Dendritic cell treated with granulocyte-macrophage colony-stimulating factor and Interleukin-4, amounts not matched to agents 40 ng/mL and 50 ng/mL, for 4 days (primary cell): ENCODE data around the gene PGA3.
"Not testable (repeated sequence)": the region's sequence is repeated elsewhere in the genome, so short reads cannot be mapped to it uniquely, and the experiment has no call there.

ENCODE experiments used
- H3K27ac Mint-ChIP-seq: one replicate; pipeline ENCODE4 v1.8.0; 2022; ENCODE audit warnings: mild to moderate bottlenecking, mixed read lengths
- H3K27me3 Mint-ChIP-seq: one replicate; pipeline ENCODE4 v1.8.0; 2022; ENCODE audit warnings: mild to moderate bottlenecking, mixed read lengths
- H3K36me3 Mint-ChIP-seq: one replicate; pipeline ENCODE4 v1.8.0; 2022; ENCODE audit warnings: low read depth, mixed read lengths
- H3K4me1 Mint-ChIP-seq: one replicate; pipeline ENCODE4 v1.8.0; 2022; ENCODE audit warnings: low read depth, mixed read lengths
- H3K4me3 Mint-ChIP-seq: one replicate; pipeline ENCODE4 v1.8.0; 2022; ENCODE audit warnings: mild to moderate bottlenecking, moderate library complexity, mixed read lengths
- H3K9me3 Mint-ChIP-seq: one replicate; pipeline ENCODE4 v1.8.0; 2022; ENCODE audit warnings: mixed read lengths
- intact Hi-C: fragments of 100-400 bp; cut with micrococcal nuclease; formaldehyde crosslinking; loops from one replicate; pipeline ENCODE4 v1.15.0; 2022

The PGA3 gene

GRCh38 chr11:61202950-61203746 is at the start of gene PGA3:
Gene PGA3, plus strand, starts transcription at chr11:61203515. Its CDS starts 50 bp downstream, at chr11:61203565.
- peak within 1 kb of the TSS; percentile 47 for H3K27ac Mint-ChIP-seq
- peaks cover 25% of the 10 kb centered on the region for H3K4me1 Mint-ChIP-seq
- H3K27me3 Mint-ChIP-seq, result peaks cover 10% of the 10 kb centered on the region
- H3K36me3 Mint-ChIP-seq, H3K9me3 Mint-ChIP-seq, intact Hi-C loops: not testable (repeated sequence)
- H3K4me3 Mint-ChIP-seq, result peak within 1 kb of the TSS; percentile 49

DNA sequence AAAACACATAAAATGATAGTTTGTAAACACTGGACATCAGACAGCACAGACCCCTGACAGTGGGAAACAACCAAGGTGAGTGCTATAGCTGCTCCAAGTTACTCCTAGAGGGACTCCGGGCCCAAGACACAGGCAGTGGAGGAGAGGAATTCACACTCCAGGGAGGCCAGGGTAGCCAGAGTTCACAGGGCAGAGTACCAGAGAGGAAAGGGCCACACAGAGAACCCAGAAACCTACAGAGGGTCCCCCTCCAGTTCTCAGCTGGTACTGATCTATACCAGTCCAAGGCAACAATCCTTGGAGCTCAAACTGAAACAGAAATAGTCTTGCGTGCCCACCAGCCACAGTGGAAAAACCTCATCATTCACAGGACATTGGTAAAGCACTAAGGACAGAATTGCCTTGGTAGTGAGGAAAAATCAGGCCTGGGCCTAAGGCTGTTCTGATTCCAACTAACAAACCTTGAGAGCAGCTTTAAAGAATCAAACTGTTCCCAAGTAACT is 49.7 kb upstream of the PGA3 start:
- H3K9me3 Mint-ChIP-seq, result peaks cover 20% of the 10 kb centered on the region
- peak overlapping the region; percentile 38 for H3K27ac Mint-ChIP-seq
- no peak overlapping the region for H3K4me3 Mint-ChIP-seq
- H3K27me3 Mint-ChIP-seq, result no peaks in the 10 kb centered on the region
- intact Hi-C loops, result no loop called here
- peaks cover 82% of the 10 kb centered on the region for H3K4me1 Mint-ChIP-seq
- peaks cover 52% of the 10 kb centered on the region for H3K36me3 Mint-ChIP-seq

- no peak overlapping the region for H3K4me3 Mint-ChIP-seq
- H3K4me1 Mint-ChIP-seq, result peaks cover 81% of the 10 kb centered on the region
- no peak overlapping the region for H3K27ac Mint-ChIP-seq
- no peaks in the 10 kb centered on the region for H3K27me3 Mint-ChIP-seq
- H3K9me3 Mint-ChIP-seq, result peaks cover 20% of the 10 kb centered on the region
- intact Hi-C loops, result no loop called here
- H3K36me3 Mint-ChIP-seq, result peaks cover 51% of the 10 kb centered on the region
These were observed 48.8 kb upstream of the PGA3 start for GRCh38 chr11:61154528-61154927.

DNA sequence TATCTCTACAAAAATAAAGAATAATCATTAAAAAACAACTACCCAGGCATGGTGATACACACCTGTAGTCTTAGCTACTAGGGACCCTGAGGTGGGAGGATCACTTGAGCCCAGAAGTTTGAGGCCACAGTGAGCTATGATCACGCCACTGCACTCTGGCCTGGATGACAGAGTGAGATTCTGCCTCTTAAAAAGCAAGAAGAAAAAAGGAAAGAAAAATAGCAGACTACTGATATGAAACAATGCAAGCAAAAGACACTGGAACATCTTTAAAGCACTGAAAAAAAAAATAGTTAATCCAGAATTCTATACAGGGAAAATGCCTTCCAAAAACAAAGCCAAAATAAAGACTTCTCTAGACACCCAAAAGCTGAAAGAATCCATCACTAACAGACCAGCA is 48.0 kb upstream of the PGA3 start:
- no peaks in the 10 kb centered on the region for H3K27me3 Mint-ChIP-seq
- H3K27ac Mint-ChIP-seq, result no peak overlapping the region
- H3K4me3 Mint-ChIP-seq, result no peak overlapping the region
- H3K4me1 Mint-ChIP-seq, result peaks cover 79% of the 10 kb centered on the region
- peaks cover 20% of the 10 kb centered on the region for H3K9me3 Mint-ChIP-seq
- H3K36me3 Mint-ChIP-seq, result peaks cover 51% of the 10 kb centered on the region
- intact Hi-C loops, result no loop called here

DNA sequence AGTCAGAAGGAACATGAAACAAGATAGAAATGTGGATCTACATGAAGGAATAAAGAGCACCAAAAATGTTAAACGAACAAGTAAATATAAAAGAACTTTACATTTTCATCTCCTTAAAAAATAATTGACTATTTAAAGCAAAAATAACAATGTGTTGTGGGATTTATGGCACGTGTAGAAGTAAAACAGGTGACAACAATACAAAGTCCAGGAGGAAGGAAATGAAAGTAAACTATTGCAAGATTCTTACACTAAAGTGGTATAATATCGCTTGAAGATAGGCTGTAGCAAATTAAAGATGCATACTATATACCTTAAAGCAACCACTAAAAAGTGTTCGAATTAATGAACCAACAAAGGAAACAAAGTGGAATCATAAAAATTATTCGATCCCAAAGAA is 47.6 kb upstream of the PGA3 start:
- intact Hi-C loops, result no loop called here
- Mint-ChIP-seq H3K36me3 (peaks cover 51% of the 10 kb centered on the region), H3K27me3 (no peaks in the 10 kb centered on the region), H3K9me3 (peaks cover 20% of the 10 kb centered on the region), H3K27ac (no peak overlapping the region), H3K4me3 (no peak overlapping the region), H3K4me1 (peaks cover 79% of the 10 kb centered on the region)

GRCh38 chr11:61157743-61158142 is 45.6 kb upstream of the PGA3 start:
- H3K36me3 Mint-ChIP-seq, result peaks cover 53% of the 10 kb centered on the region
- H3K27ac Mint-ChIP-seq, result no peak overlapping the region
- no peak overlapping the region for H3K4me3 Mint-ChIP-seq
- H3K27me3 Mint-ChIP-seq, result no peaks in the 10 kb centered on the region
- peaks cover 20% of the 10 kb centered on the region for H3K9me3 Mint-ChIP-seq
- intact Hi-C loops, result no loop called here
- peaks cover 73% of the 10 kb centered on the region for H3K4me1 Mint-ChIP-seq

DNA sequence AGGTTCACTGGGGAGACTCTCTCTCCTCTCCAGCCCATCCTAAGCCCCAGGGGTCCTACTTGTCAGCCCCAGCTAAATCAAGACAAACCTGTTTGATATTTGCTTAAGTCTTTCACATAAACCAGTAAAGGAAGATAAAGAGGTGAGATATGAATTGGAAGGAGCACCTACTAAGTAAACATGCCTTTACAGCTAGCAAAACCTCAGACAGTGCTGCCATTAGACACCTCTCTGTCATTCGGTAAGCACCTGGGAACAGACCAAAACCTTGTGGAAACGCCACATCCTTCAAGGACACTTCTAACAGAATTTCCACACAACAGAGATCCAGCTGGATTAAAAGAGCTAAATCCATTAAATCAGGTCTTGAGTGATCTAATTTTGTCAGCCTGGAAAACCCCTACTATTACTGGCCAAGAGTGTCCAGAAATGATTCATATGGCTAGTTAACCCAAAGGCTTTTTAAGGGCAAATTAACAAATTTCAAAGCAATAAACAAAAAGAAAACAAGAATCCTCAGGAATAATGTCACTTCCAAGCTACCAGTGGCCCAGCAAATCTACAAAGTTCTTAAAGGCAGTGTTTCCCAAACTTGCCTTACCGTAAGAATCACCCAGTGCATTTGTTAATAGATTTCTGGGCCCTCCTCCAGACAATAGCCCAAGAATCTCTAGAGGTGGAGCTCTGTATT is 44.5 kb upstream of the PGA3 start:
- Mint-ChIP-seq H3K36me3 (peaks cover 47% of the 10 kb centered on the region), H3K4me3 (peak overlapping the region; percentile 4), H3K9me3 (peaks cover 20% of the 10 kb centered on the region), H3K27me3 (no peaks in the 10 kb centered on the region), H3K27ac (peak overlapping the region; percentile 56), H3K4me1 (peaks cover 71% of the 10 kb centered on the region)
- intact Hi-C loops, result no loop called here

GRCh38 chr11:61160487-61161189 is 42.7 kb upstream of the PGA3 start:
- intact Hi-C loops, result no loop called here
- Mint-ChIP-seq H3K27me3 (no peaks in the 10 kb centered on the region), H3K4me3 (peak overlapping the region; percentile 81), H3K4me1 (peaks cover 73% of the 10 kb centered on the region), H3K27ac (peak overlapping the region; percentile 93), H3K9me3 (peaks cover 2% of the 10 kb centered on the region), H3K36me3 (peaks cover 30% of the 10 kb centered on the region)

- Mint-ChIP-seq H3K4me1 (peaks cover 73% of the 10 kb centered on the region), H3K36me3 (peaks cover 24% of the 10 kb centered on the region), H3K27ac (peak within 1 kb of the TSS; percentile 93), H3K9me3 (no peaks in the 10 kb centered on the region), H3K4me3 (peak within 1 kb of the TSS; percentile 81), H3K27me3 (no peaks in the 10 kb centered on the region)
- intact Hi-C loops, result no loop called here
These were observed 41.9 kb upstream of the PGA3 start, which contains the start of gene VPS37C for GRCh38 chr11:61161190-61162091. Gene VPS37C, minus strand, starts transcription at chr11:61161426. Its CDS starts 22,597 bp downstream, at chr11:61138829.

DNA sequence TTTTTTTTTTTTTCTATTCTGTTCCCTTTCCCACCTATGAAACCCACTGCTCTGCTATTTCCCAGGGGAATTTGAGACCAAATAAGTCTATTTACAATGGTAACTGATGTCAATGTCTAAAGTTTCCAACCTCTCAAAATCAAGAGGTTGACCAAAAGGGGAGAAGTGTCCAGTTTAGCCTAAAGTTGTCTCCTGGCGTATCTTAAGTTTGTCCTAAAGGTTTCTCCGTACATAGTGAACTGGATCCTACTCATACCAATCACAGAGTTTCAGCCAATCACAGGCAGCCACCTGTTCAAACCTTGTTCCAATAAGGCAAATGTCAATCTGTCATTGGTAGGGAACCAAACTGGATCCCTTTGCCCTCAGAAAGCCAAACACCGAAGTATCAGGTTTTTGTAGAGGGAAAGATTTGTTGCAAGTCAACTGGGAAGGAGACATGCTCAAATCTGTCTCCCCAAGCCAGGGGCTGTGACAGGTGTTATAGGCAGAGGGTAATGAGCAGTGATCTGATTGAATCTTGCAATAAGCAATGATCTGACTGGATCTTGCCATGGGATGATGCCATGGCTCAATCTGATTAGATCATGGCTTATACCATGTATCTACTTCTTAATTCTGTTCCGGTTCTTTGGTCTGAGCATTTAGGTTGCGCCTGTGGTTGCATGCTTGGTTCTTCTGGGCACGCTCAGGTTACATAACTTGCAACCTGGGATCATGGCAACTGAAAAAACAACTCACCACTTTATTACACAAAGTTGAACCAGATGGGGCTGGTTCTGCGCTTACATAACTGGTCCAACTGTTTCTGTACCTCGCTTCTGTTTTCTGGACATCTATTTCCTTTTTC is 41.0 kb upstream of the PGA3 start:
- peaks cover 15% of the 10 kb centered on the region for H3K36me3 Mint-ChIP-seq
- intact Hi-C loops, result no loop called here
- peak overlapping the region; percentile 93 for H3K27ac Mint-ChIP-seq
- H3K9me3 Mint-ChIP-seq, result no peaks in the 10 kb centered on the region
- H3K27me3 Mint-ChIP-seq, result no peaks in the 10 kb centered on the region
- peaks cover 67% of the 10 kb centered on the region for H3K4me1 Mint-ChIP-seq
- H3K4me3 Mint-ChIP-seq, result peak overlapping the region; percentile 81

DNA sequence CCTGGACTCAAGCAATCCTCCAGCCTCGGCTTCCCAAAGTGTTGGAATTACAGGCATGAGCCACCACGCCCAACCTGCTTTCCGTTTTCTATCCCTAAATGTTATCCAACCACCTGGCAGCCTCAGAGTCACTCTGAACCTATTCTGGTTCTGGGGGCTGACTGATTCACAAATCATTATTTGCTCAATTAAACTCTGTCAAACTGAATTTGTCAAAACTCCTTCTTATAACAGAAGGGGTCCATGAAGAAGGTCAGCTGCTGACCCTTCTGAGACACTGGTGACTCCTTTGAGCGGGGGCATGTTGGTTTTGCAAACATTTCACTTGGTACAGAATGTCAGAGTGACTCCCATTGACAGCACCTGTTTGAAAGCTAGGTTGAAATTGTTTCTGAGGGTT is 40.3 kb upstream of the PGA3 start:
- Mint-ChIP-seq H3K4me3 (peak overlapping the region; percentile 32), H3K27ac (peak overlapping the region; percentile 93), H3K4me1 (peaks cover 65% of the 10 kb centered on the region), H3K36me3 (peaks cover 8% of the 10 kb centered on the region), H3K27me3 (no peaks in the 10 kb centered on the region), H3K9me3 (no peaks in the 10 kb centered on the region)
- intact Hi-C loops, result no loop called here

DNA sequence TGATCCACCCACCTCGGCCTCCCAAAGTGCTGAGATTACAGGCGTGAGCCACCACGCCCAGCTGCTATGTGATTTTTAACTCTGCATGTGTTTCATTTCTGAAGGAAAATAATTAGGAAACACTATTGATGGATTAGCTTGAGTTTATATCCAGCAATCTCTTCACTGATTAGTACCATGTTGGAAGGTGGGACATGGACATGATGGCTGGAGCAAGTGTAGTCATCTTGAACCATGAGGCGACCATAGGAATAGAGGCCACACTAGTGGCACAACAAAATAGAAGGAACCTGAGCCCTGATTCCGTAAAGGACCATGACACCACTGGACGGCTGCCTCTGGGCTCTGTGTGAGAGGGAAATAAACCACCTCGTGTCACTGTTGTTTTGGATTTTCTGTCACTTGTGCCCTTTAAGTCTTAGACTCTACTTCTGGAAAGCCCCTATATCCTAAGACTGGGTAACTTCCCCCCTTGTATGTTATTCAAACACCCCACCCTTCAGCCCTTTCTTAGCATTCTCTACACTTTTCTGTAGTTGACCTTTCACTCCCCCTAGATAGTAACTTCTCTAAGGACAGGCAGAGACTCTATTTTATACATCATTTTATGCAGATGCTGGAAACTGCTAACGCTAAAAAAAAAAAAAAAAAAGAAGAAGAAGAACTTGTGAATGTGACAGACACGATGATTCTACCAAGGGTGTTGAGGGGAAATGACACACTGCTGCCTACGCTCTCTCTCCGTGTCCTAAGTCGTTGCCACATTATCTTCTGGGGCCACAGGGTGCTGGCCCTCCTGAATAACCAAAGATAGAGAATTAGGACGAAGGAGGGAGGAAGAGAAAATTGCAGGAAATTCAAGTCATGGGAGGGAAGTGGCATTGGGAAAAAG is 39.4 kb upstream of the PGA3 start:
- Mint-ChIP-seq H3K9me3 (no peaks in the 10 kb centered on the region), H3K36me3 (peaks cover 9% of the 10 kb centered on the region), H3K4me1 (peaks cover 60% of the 10 kb centered on the region), H3K27ac (peak overlapping the region; percentile 93), H3K27me3 (no peaks in the 10 kb centered on the region), H3K4me3 (peak overlapping the region; percentile 68)
- intact Hi-C loops, result no loop called here
